GM19463 (cell line): ENCODE data around the gene TNRC6C.
"Not testable (repeated sequence)": the region's sequence is repeated elsewhere in the genome, so short reads cannot be mapped to it uniquely, and the experiment has no call there.

ENCODE experiments used
- ATAC-seq: cut with Tn5 transposase; IDR thresholded peaks from one replicate; pipeline ENCODE4 v1.9.1; 2021; ENCODE audit warnings: mild to moderate bottlenecking, moderate library complexity; ENCODE audit not compliant: unreplicated experiment

Gene TNRC6C

DNA sequence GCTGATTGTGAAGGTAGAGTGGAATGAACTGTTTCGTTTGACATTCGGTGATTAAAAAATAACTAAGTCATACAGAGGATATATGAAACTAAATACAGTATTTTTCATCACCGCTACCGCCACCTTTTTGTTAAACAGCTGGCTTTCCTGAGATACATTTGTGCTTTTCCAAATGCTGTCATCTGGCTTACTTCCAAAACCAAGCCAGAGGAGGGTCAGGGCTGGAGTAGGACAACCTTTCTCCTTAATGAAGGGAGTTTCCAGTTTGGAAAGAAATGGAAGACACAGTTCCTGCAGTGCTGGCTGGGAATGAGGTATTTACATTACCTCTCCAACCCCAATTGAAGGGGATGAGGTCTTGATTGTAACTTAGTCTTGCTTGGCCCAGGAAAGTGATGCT is 3.2 kb downstream of the TNRC6C start:
- no peak for ATAC-seq

DNA sequence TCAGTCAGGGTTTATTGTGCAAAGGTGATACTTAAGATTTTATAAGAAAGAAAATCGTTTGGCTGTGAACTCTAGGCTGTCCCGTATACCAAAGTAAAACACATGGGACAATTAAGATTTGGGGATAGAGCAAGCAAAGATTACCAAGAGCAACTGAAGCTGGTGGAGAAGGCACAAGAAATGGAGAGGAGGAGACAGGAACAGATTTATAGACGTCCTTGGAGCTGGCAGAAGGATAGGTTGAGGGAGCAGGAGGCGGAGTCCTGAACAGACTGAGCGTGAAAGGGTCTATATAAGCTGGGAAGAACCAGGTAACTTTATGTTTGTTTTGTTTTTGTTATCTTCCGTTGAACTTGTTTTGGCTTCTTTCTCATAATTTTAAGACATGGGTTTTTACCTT is 3.8 kb downstream of the TNRC6C start:
- no peak for ATAC-seq

DNA sequence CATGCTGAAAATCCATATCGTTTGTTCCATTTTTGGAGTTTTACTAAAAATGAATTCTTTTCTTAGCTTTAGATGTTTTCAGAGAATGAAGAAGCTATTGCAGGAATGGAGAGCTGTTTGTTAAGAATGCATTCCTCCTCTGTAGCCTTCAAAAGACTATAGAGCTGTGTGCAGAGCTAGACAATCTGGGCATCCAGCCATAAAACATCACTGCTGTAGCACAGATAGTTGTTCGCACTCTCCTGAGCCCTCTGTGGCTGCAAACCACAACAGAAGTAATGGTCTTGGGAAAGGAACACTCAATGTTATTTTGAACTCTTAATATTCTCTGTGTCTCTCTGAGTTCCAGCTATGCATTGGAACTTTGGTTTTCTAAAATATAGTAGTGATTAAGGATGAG is 4.9 kb downstream of the TNRC6C start:
- no peak for ATAC-seq

DNA sequence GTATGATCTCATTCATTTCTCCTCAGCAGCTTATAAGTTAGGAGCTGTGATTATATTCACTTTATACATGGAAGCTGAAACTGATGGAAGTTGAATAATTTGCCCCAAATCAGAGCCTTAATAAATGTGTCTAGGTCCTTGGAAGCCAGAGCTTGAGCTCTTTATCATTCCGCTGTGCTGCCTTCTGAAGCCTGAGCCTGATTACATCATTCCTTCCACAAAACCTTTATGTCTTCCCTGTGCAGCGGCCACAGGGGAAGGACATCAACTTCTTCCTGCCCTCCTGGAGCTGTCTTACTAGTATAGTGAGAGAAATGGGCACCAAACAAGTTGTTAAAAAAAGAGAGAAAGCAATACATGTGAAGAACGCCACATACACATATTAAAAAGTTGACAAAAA is 6.8 kb downstream of the TNRC6C start:
- no peak for ATAC-seq

DNA sequence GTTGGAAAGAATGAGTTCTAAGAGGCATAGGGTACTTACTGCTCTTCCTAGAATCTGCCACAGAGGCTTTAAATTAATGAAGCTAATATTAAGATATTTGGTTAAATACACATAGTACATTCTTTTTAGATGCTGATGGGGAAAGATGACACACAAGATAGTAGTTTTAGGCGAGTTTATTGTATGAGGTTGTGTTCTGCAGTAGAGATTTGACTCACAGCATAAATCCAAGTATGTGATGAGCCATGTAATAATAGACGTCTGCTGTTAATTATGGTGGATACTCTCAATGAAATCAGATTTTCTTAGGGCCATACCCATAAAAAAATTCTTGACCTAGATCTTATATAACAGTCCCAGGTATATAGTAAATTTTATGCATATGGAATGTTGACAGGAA is 8.0 kb downstream of the TNRC6C start:
- ATAC-seq = no peak

DNA sequence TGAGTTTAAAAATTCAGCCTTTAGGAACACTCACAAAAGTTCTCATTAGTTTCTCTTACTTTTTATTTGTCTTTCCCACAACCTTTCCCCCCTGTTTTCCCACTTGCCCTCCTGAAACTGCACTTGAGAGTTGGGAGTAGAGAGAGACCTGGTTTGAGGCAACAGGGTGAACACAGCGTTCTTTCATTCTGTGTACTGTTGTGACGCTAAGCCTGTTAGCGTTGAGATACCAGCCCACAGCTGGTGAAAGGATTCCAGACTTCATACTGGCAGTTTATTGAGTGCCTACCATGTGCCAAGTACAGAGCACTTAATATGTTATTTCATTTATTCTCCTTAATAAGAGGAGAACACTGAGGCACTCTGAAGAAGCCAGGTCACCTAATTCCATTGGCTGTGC is 10.3 kb downstream of the TNRC6C start:
- ATAC-seq = no peak

DNA sequence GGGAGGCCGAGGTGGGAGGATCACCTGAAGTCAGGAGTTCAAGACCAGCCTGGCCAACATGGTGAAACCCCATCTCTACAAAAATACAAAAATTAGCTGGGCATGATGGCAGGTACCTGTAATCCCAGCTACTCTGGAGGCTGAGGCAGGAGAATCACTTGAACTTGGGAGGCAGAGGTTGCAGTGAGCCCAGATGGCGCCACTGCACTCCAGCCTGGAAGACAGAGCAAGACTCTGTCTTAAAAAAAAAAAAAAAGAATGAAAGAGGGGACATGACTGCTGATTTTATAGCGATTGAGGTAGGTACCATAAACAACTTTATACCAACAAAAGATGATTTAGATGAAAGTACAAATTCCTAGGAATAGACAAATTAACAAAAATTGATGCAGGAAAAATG is 13.8 kb downstream of the TNRC6C start:
- ATAC-seq = not testable (repeated sequence)

DNA sequence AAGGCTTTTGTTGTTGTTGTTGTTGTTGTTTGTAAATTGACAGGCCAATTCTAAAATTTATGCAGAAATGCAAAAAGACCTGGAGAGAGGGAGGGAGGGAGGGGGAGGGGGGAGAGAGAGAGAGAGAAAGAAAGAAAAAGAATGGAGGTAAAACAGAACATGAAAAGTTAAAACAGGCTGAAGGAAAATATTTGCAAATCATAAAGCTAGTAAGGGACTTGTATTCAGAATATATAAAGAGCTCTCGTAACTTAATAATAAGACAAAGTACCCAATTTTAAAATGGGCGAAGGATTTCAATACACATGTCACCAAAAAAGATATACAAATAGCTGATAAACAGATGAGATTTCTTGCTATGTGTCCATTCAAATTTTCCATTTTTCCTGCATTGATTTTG is 15.4 kb downstream of the TNRC6C start:
- no peak for ATAC-seq

DNA sequence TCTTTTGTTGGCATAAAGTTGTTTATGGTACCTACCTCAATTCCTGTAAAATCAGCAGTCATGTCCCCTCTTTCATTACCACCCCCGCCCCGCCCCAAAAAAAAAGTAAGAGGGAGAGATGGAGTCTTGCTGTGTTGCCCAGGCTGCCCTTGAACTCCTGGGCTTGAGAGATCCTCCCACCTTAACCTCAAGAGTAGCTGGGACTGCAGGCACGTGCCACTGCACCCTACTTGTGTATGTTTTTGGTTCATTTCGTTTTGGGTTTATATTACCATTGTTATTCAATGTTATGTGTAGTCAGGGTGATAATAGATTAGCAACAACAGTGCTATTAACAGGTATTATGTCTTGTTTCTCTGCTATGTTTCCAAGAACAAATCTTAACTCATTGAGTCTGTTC is 15.9 kb downstream of the TNRC6C start:
- ATAC-seq = no peak

DNA sequence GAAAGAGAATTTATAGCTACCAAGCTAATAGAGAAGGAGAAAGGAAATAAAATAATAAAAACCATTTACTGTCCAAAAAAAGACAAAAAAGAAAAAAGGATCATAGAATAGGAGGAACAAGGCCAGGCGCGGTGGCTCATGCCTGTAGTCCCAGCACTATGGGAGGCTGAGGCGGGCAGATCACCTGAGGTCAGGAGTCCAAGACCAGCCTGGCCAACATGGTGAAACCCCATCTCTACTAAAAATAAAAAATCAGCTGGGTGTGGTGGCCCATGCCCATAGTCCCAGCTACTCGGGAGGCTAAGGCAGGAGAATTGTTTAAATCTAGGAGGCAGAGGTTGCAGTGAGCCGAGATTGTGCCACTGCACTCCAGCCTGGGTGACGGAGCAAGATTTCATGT is 23.9 kb downstream of the TNRC6C start:
- ATAC-seq = not testable (repeated sequence)

DNA sequence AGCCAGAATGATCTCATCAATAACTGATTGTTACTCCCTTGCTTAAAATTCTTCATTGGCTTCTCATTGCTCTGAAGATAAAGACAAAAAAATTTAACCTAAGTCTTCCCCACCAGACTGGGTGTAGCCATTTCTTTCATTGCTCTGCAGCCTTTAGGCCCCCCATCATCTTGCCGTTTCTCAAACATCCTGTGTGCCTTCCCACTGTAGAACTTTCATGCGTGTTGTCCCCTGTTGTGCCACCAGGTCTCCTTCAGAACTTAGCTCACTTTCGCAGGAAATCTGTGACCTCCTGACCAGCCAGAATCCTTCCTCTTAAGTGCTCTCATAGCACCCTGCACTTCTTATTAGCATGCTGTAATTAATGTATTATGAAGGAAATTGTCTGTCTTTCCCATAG is 31.8 kb downstream of the TNRC6C start:
- ATAC-seq = no peak

DNA sequence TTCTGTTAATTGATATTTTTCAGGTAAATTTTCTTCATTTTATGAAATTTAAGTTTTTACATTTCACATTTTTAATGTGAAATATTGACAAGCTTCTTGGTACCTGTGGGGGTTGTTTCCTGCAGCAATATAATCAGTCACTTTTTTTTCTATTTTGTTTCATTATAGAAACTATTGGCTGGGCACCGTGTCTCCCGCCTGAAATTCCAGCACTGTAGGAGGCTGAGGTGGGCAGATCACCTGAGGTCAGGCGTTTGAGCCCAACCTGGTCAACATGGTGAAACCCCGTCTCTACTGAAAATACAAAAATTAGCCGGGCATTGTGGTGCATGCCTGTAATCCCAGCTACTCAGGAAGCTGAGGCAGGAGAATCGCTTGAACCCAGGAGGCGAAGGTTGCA is 35.2 kb downstream of the TNRC6C start:
- ATAC-seq = not testable (repeated sequence)

DNA sequence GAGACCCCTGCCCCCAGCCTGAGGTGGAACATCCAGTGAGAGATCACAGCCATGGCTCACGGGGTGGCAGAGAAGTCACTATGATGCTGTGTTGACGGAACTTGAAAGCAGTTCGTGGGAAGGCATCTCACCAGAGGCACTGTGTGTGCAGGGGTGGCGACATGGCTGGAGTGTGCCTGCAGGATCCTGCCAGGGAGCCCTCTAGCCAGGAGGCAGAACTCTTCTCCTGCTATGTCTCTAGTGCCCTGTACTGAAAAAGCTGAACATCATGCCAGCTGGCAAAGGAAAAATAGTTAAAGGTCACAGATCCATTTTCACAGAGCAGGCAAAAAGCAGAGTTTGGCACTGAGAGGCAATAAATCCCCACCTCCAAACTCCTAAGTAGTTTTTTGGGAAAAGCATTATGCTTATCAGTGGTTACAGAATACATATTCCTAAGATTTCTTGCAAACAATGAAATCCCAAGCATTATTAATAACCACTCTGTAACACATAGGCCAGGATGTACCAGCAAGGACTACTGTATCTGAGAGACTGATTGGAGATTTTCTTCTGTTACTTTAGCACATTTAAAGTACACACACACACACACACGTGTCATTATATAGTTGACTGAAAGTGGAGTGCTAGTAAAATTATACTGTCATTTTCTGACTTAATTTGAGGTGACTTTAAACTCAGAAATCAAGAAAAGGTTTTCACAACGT is 36.8 kb downstream of the TNRC6C start:
- ATAC-seq = no peak

DNA sequence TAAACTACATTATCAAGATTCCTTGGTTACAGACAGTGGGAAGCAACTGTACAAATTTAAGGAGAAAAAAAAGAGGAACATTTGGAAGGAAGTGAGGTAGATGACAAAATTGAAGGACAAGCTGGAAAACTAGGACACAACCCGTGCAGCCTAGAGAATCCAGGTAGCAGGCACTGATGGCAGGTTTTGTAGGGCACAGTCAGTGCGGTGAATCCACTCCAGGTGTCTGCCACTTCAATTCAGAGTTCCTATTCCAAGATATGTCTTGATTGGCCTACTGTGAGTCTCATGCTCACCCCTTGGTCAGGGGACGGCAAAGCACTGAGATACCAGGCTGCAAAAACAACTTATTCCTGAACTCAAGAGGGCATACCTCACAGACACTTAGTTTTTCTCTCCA is 37.8 kb downstream of the TNRC6C start:
- no peak for ATAC-seq

DNA sequence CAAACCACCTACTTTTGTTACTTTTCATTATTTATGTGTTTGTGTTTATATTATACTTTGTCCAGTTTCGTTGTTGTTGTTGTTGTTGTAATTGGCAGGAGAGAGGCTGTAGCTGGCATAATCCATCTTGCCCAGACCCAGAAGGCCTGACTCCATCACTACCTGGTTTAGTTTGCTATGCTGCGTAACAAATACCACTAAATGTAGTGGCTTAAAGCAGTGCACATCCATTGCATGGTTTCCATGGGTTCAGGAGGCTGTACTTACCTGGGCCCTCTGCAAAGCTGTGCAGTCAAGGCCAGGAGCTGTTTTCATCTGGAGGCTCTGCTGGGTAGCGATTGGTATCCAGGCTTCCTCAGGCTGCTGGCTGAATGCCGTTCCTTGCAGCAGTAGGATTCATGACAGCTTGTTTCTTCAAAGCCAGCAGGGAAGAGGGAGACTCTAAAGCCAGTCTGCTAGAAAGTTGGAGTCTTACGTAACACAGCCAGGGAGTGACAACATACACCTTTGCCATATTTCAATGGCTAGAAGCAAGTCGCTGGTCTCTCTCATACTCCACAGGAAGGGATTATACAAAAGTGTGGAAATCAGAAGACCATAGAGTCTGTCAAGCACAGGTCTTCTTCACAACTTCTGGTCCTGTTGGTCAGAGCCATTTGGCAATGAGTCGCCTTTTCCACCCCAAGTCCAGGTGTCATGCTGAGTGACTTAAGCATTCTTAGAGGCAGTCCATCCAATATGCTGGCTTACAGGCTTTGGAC is 41.1 kb downstream of the TNRC6C start:
- ATAC-seq = no peak

DNA sequence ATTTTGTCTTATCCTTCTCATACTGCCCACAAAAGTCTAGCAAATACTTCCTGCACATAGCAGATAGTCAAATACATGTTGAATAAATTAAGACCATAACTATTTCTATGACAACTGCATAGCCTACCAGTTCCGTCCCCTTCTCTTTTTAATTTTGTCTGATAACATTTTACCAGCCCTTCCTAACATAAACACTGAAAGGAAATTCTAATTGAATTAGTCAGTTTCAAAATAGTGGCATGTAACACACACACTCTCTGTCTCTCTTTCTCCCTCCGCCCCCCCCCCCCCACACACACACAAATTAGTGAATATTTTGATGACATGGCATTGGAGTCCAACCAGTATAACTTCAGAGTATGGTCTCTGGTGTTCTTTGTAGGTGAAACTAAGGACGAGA is 41.8 kb downstream of the TNRC6C start:
- no peak for ATAC-seq

DNA sequence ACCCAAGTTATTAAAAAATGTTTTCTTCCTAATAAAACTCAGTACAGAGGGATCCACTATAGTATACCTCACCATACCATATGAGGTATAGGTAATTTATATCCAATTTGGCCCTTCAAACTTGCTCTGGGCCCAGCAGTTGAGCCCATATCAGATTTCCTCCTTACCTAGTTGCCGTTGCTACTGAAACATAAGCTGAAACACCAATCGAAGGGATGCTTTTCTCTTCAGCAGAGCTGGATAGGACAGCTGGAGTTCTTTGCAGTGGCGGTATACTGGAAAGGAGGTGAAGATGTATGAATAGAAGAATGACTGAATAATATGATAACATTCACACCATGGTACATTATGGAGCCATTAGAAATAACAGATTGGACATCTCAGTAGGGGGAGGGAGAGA is 42.7 kb downstream of the TNRC6C start:
- no peak for ATAC-seq

DNA sequence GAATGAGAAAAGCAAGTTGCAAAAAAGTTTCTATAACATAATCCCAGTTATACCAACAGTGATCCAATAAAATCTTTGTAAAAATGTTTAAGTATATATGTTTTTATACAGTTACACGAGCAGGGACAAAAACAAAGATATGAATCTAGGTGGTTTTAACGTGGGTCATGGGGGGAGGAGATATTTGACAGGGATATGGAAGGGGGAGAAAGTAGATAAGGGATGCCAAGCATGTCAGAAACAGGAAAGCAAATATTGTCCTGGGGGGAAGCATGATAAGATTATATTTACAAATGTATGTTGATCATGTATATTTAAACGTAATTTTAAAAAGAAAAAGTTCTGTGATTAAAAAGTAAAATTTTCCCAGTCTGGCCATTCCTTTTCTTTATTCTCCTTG is 43.1 kb downstream of the TNRC6C start:
- no peak for ATAC-seq

DNA sequence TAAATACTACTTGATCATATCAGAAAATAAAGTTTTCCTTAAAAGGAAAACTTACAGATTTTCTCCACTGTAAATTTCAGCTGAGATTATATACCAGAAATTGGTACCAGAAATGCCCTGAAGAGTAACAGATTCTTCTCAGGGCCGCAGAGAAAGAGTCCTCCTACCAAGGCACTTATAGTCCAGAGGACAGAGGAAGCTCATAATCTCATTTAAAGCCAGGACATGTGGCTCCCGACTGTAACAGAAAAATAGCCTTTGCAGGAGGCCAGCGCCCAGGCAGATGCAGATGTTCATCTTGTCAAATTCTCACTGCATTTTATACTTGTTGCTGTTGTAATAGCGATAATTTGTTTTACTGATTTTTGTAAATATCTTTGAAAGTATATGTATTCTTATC is 43.7 kb downstream of the TNRC6C start:
- ATAC-seq = no peak

DNA sequence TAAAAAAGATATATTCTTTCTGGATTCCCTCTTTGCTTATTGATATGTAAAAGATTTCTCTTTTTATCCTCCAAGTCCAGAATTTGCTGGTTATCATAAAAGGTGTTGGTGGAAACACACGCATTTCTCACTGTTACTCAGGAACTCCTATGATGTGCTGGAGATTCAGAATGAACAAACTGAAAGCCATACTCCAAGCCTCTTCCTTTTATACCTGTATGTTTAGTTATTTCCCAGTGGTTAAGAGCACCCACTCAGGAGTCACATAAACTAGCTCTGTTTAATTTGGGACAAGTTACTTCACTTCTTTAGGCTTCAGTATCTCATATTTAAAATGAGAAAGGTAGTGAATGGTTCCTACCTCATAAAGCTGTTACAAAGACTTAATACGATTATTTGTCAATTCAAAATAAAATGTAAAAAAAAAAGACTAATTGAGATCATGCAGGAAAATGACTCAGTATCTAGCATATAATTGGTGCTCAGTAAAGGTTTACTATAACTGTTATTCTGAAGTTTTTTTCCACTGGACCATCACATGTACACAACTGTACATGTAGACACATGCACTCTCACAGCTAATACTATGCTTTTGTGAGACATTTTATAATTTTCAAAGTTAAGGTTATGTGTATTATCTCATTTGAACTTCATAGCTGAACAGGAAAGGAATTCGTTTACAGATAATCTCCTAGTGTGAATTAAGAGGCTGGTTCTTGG is 47.1 kb downstream of the TNRC6C start:
- ATAC-seq = no peak

DNA sequence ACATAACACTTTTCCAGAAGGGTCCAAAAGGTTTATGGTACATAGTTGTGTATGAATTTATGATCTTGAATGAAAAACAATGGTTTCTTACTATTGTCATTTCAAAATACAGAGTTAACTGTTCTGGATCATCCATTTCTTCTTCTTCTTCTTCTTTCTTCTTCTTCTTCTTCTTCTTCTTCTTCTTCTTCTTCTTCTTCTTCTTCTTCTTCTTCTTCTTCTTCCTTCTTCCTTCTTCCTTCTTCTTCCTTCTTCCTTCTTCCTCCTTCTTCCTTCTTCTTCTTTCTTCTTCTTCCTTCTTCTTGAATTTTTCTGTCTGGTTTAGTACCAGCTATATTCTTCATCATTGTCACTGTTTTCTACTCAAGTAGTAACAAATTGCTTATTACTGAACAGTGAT is 47.8 kb downstream of the TNRC6C start:
- ATAC-seq = no peak

DNA sequence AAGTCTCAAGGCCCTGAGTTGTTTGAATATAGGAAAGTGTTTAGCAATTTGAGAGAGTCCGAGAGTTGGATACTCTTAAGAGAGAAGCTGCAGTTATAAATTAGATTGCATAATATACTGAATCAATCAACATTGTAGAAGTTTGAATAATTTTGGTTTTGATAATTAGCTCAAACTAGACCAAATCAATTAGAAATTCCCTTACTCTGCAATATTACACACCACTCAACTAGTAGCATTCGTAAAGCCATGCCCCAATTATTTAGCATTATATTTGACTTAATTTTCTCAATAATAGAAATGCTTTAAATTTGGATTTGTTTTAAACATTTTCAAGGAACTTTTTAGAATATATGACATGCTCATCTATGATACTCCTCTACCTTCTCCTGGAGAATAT is 49.1 kb downstream of the TNRC6C start:
- ATAC-seq = no peak
